HUES48 (cell line): ENCODE data around the gene DSCAM.

Experiments
- H3K27ac ChIP-seq: one replicate; pipeline ENCODE4 v1.7.0; 2013; ENCODE audit warnings: low read depth, low read length, inconsistent platforms
- H3K27me3 ChIP-seq: 2 replicates; pipeline ENCODE4 v1.6.1; 2013; ENCODE audit warnings: mild to moderate bottlenecking, low read length; ENCODE audit not compliant: control insufficient read depth, insufficient read depth
- H3K36me3 ChIP-seq: 2 replicates; pipeline ENCODE4 v1.6.1; 2013; ENCODE audit warnings: low read length; ENCODE audit not compliant: control insufficient read depth, insufficient read depth
- H3K4me1 ChIP-seq: 2 replicates; pipeline ENCODE4 v1.6.1; 2013; ENCODE audit warnings: mild to moderate bottlenecking, low read length; ENCODE audit not compliant: control insufficient read depth, insufficient read depth
- H3K4me3 ChIP-seq: 2 replicates; pipeline ENCODE4 v1.5.1; 2013; ENCODE audit warnings: mild to moderate bottlenecking, low read depth, low read length
- H3K9ac ChIP-seq: 2 replicates; pipeline ENCODE4 v1.6.1; 2013; ENCODE audit warnings: mild to moderate bottlenecking, low read depth, low read length, moderate library complexity
- H3K9me3 ChIP-seq: 2 replicates; pipeline ENCODE4 v1.6.1; 2013; ENCODE audit warnings: low read length; ENCODE audit not compliant: control insufficient read depth, insufficient read depth

Gene DSCAM

DNA sequence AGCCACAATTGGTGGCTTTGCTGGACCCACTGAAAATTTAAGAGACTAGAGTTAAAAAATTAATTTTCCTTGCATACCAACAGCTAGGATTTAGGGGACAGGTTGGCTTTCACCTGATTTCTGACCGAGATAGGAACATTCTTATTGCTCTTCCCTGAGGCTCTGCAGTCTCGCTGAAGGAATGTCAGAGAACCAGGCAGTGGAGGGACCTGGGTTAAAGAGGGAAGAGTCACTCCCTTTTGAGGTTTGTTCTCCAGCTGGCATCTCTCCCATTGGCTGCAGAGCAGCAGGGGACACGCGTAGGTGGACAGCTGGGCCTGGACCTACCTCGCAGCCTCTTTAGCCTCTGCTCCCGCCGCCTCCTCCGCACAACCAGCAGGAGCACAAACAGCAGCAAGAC, 772.2 kb downstream of the DSCAM start:
- H3K9me3 ChIP-seq, result no peaks in the 10 kb centered on the region
- no peaks in the 10 kb centered on the region for H3K27me3 ChIP-seq
- H3K27ac ChIP-seq, result no peak overlapping the region
- no peaks in the 10 kb centered on the region for H3K4me1 ChIP-seq
- H3K4me3 ChIP-seq, result no peak overlapping the region
- no peak overlapping the region for H3K9ac ChIP-seq
- H3K36me3 ChIP-seq, result no peaks in the 10 kb centered on the region

- no peaks in the 10 kb centered on the region for H3K27me3 ChIP-seq
- no peaks in the 10 kb centered on the region for H3K36me3 ChIP-seq
- H3K27ac ChIP-seq, result no peak overlapping the region
- H3K4me1 ChIP-seq, result no peaks in the 10 kb centered on the region
- H3K9me3 ChIP-seq, result no peaks in the 10 kb centered on the region
- no peak overlapping the region for H3K9ac ChIP-seq
- no peak overlapping the region for H3K4me3 ChIP-seq
Measured at GRCh38 chr21:40074198-40074597, 772.8 kb downstream of the DSCAM start.

- Histone ChIP-seq H3K9me3 (no peaks in the 10 kb centered on the region), H3K36me3 (no peaks in the 10 kb centered on the region), H3K27ac (no peak overlapping the region), H3K4me3 (no peak overlapping the region), H3K4me1 (no peaks in the 10 kb centered on the region), H3K9ac (no peak overlapping the region), H3K27me3 (no peaks in the 10 kb centered on the region)
Measured at GRCh38 chr21:40073642-40074041, 773.3 kb downstream of the DSCAM start.

DNA sequence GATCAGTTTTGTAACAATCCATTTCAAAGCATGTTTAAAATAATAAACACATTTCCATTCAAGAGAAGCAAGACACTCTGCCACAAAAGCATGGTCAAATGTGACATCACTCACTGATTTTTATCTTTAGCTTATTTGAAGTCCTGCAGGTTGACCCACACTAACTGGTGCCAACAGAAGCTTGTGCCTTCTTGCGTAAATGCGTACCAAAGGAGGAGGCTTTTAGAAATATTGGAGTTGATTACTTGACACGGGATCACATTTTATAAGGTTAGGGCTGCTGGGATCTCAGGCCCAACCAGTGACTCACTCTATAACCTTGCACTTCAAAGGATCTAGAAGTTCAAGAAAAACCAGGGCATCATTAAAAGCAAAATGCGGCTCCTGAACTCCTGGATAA, 776.1 kb downstream of the DSCAM start:
- H3K36me3 ChIP-seq, result no peaks in the 10 kb centered on the region

GRCh38 chr21:40067751-40068150, 779.2 kb downstream of the DSCAM start:
- H3K27me3 ChIP-seq, result no peaks in the 10 kb centered on the region
- H3K9ac ChIP-seq, result no peak overlapping the region
- H3K9me3 ChIP-seq, result no peaks in the 10 kb centered on the region
- H3K4me3 ChIP-seq, result no peak overlapping the region
- no peaks in the 10 kb centered on the region for H3K4me1 ChIP-seq
- no peaks in the 10 kb centered on the region for H3K36me3 ChIP-seq
- H3K27ac ChIP-seq, result no peak overlapping the region

More for the DNA sequence above, 776.1 kb downstream of the DSCAM start:
- no peak overlapping the region for H3K27ac ChIP-seq
- H3K4me3 ChIP-seq, result no peak overlapping the region
- H3K9ac ChIP-seq, result no peak overlapping the region
- H3K9me3 ChIP-seq, result no peaks in the 10 kb centered on the region
- no peaks in the 10 kb centered on the region for H3K4me1 ChIP-seq
- H3K27me3 ChIP-seq, result no peaks in the 10 kb centered on the region

- Histone ChIP-seq H3K4me3 (no peak overlapping the region), H3K9ac (no peak overlapping the region), H3K27ac (no peak overlapping the region), H3K36me3 (no peaks in the 10 kb centered on the region), H3K4me1 (no peaks in the 10 kb centered on the region), H3K9me3 (no peaks in the 10 kb centered on the region), H3K27me3 (no peaks in the 10 kb centered on the region)
Measured at GRCh38 chr21:40066221-40066620, 780.7 kb downstream of the DSCAM start.

GRCh38 chr21:40060083-40060677, 786.8 kb downstream of the DSCAM start:
- no peak overlapping the region for H3K4me3 ChIP-seq

GRCh38 chr21:40057331-40057730, 789.6 kb downstream of the DSCAM start:
- Histone ChIP-seq H3K27me3 (no peaks in the 10 kb centered on the region), H3K4me1 (no peaks in the 10 kb centered on the region), H3K9me3 (no peaks in the 10 kb centered on the region), H3K36me3 (no peaks in the 10 kb centered on the region), H3K9ac (no peak overlapping the region), H3K27ac (no peak overlapping the region), H3K4me3 (no peak overlapping the region)

More at GRCh38 chr21:40060083-40060677, 786.8 kb downstream of the DSCAM start:
- Histone ChIP-seq H3K9ac (no peak overlapping the region), H3K27me3 (no peaks in the 10 kb centered on the region), H3K9me3 (no peaks in the 10 kb centered on the region), H3K27ac (no peak overlapping the region), H3K36me3 (no peaks in the 10 kb centered on the region), H3K4me1 (no peaks in the 10 kb centered on the region)

DNA sequence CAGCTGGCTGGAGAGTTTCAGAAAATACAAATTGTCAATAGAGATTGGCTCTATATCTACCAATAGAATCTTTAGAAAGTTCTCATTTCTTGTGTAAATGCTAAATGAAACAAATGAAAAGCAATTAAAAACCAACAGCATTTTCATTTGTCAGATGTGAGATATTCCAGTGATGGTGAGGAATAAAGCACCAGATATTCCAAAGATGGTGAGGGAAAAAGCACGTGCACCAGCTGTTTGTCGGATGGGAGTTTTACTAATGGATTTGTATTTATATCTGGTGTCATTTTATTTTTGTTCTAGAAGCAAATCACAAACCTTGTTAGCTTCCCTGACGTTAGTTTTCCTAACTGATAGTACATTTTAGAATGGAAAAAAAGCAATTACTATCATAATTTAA, 790.9 kb downstream of the DSCAM start:
- Histone ChIP-seq H3K27ac (no peak overlapping the region), H3K27me3 (no peaks in the 10 kb centered on the region), H3K9ac (no peak overlapping the region)

GRCh38 chr21:40054403-40054802, 792.6 kb downstream of the DSCAM start:
- no peaks in the 10 kb centered on the region for H3K27me3 ChIP-seq
- no peak overlapping the region for H3K4me3 ChIP-seq
- H3K9ac ChIP-seq, result no peak overlapping the region
- no peaks in the 10 kb centered on the region for H3K36me3 ChIP-seq
- no peak overlapping the region for H3K27ac ChIP-seq
- no peaks in the 10 kb centered on the region for H3K9me3 ChIP-seq
- peaks cover 8% of the 10 kb centered on the region for H3K4me1 ChIP-seq

More for the DNA sequence above, 790.9 kb downstream of the DSCAM start:
- Histone ChIP-seq H3K9me3 (no peaks in the 10 kb centered on the region), H3K4me1 (no peaks in the 10 kb centered on the region), H3K4me3 (no peak overlapping the region), H3K36me3 (no peaks in the 10 kb centered on the region)

GRCh38 chr21:40053007-40053406, 794.0 kb downstream of the DSCAM start:
- Histone ChIP-seq H3K36me3 (no peaks in the 10 kb centered on the region), H3K4me1 (peaks cover 8% of the 10 kb centered on the region), H3K4me3 (no peak overlapping the region), H3K9me3 (no peaks in the 10 kb centered on the region), H3K27ac (no peak overlapping the region), H3K27me3 (no peaks in the 10 kb centered on the region), H3K9ac (no peak overlapping the region)
